Prostate gland (tissue), 2 donors: ENCODE measurements around the gene KCNJ12. TPM values are rescaled to one million over a fixed set of nuclear protein-coding genes. Genes with fewer than 3 reads are reported as not detected.

Experiments used
- DNase-seq: peaks from one replicate; pipeline ENCODE4 v3.0.0-alpha.2; 2019; ENCODE audit warnings: low spot score
- H3K27ac ChIP-seq, 2 donors: fragments of 200-600 bp; sonication (generic); 2 replicates each; pipeline ENCODE4 v1.5.1; 2017 to 2019
- H3K27me3 ChIP-seq: fragments of 200-600 bp; sonication (generic); replicated peaks from 2 replicates; pipeline ENCODE4 v1.5.1; 2019; ENCODE audit not compliant: insufficient read depth
- H3K36me3 ChIP-seq, 2 donors: fragments of 200-600 bp; sonication (generic); 1 replicate in 1 of 2; 2 replicates in 1 of 2; pipeline versions ENCODE4 v1.5.1 to v1.8.1; 2017 to 2019
- H3K4me1 ChIP-seq: fragments of 200-600 bp; sonication (generic); replicated peaks from 2 replicates; pipeline ENCODE4 v1.5.1; 2019
- H3K4me3 ChIP-seq, 2 donors: fragments of 200-600 bp; sonication (generic); 2 replicates each; pipeline ENCODE4 v1.5.1; 2017 to 2019
- H3K9me3 ChIP-seq: fragments of 200-600 bp; sonication (generic); 2 replicates; pipeline ENCODE4 v1.5.1; 2017
- POLR2A ChIP-seq: fragments of 450-650 bp; IDR thresholded peaks from one replicate; pipeline ENCODE4 v1.6.1; 2016; ENCODE audit warnings: antibody characterized with exemption, mild to moderate bottlenecking
- POLR2AphosphoS5 ChIP-seq: sonication (generic); formaldehyde crosslinking; IDR thresholded peaks from one replicate; pipeline ENCODE4 v1.6.1; 2017; ENCODE audit warnings: antibody characterized with exemption
- WGBS: methylation state at CpG from one replicate; pipeline ENCODE4 v1.1.5; 2018; 5-methylcytosine and 5-hydroxymethylcytosine counted together
- intact Hi-C: fragments of 100-400 bp; cut with DNase I; formaldehyde crosslinking; loops from one replicate; pipeline ENCODE4 v1.14.2; 2022
- total RNA-seq, 2 donors: library from RNA; depleted of rRNA; stranded (reverse); fragments of >200 nt; gene quantifications; one replicate each; pipeline ENCODE4 v1.1.0, GENCODE V29; 2016
- TF ChIP-seq, protein P1 (sequence below), 4 experiments: fragments of 200-600 bp in 2 of 4; fragments of 450-650 bp in 2 of 4; sonication (generic) in 2 of 4; IDR thresholded peaks; 1 replicate in 3 of 4; 2 replicates in 1 of 4; pipeline ENCODE4 v1.5.1; 2016 to 2019; ENCODE audit warnings: antibody characterized with exemption in 4 of 4, mild to moderate bottlenecking in 2 of 4, moderate library complexity in 2 of 4

KCNJ12 gene
- total RNA-seq, 2 donors from 2014 or later: 0.32 to 3.8 TPM

DNA sequence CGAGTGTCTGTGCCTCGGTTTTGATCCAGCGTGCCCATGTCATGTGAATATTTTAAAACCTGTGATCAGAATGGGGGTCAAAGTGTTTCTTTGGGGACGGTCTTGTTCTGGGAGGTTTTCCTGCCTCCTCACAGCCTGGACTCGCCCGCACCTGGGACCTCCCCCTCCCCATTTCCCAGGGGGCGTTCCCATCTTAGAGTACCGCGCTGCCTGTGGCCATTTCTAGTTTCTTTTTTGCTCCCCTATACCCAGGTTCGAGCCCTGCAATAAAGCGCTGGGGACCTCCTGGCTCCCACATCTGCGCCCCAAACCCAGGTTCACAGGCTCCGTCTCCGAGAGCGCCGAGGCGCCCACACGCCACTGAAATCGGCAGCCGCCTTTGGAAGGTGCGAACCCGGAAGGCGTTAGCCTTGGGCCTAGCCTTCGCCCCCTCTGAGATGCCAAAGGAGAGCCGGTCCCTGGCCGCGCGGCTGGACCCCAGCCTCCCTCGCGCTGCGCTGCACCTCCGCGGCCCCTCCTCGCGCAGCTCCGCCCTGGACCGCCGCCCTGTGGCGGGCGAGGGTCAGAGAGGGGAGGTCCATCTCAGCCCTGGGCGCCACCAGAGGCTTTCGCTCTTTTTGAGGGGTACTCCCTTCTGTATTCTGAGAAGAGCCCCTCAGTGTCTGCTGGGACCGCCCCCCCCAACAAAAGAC lies 1.7 kb downstream of the KCNJ12 start:
- Histone ChIP-seq H3K27me3 (no peaks in the 10 kb centered on the region), H3K27ac (no peak overlapping the region), H3K4me1 (no peaks in the 10 kb centered on the region), H3K9me3 (no peaks in the 10 kb centered on the region), H3K36me3 (no peaks in the 10 kb centered on the region), H3K4me3 (peak overlapping the region; percentile 12 to 37)
- intact Hi-C loops: no loop called here
- no peak for TF ChIP-seq POLR2A
- TF ChIP-seq POLR2AphosphoS5: no peak
- TF ChIP-seq, protein P1, sequence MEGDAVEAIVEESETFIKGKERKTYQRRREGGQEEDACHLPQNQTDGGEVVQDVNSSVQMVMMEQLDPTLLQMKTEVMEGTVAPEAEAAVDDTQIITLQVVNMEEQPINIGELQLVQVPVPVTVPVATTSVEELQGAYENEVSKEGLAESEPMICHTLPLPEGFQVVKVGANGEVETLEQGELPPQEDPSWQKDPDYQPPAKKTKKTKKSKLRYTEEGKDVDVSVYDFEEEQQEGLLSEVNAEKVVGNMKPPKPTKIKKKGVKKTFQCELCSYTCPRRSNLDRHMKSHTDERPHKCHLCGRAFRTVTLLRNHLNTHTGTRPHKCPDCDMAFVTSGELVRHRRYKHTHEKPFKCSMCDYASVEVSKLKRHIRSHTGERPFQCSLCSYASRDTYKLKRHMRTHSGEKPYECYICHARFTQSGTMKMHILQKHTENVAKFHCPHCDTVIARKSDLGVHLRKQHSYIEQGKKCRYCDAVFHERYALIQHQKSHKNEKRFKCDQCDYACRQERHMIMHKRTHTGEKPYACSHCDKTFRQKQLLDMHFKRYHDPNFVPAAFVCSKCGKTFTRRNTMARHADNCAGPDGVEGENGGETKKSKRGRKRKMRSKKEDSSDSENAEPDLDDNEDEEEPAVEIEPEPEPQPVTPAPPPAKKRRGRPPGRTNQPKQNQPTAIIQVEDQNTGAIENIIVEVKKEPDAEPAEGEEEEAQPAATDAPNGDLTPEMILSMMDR (IDR thresholded peaks at IDR 0.05): no peak
- 16% methylated on average over 42 of the region's 43 CpGs for WGBS
- DNase-seq: no peak

DNA sequence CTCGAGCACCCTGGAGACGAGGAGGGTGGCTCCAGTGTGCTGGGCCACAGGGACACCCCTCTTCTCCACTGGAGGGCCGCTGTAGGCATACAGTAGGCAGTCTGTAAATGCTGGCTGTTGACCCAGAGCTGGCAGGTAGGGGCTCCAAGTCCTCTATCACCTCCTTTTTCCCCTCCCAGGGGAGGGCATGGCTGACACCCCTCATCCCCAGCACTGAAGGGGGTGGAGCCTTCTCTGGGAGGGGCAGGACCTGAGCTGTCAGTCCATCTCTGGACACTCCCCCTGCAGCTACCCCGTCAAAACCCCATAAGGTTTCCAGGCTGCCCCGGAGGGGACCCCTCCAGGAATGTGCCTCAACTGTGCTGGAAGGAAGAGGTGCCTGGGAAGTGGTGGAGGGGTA lies 2.4 kb downstream of the KCNJ12 start:
- no peak overlapping the region for H3K27ac ChIP-seq
- no peaks in the 10 kb centered on the region for H3K9me3 ChIP-seq
- no peak for TF ChIP-seq POLR2A
- TF ChIP-seq, protein P1 (IDR thresholded peaks at IDR 0.05): no peak
- TF ChIP-seq POLR2AphosphoS5: no peak
- H3K36me3 ChIP-seq: no peaks in the 10 kb centered on the region
- no peak overlapping the region for H3K4me3 ChIP-seq
- H3K4me1 ChIP-seq: no peaks in the 10 kb centered on the region
- DNase-seq: no peak
- intact Hi-C loops: no loop called here
- WGBS: 66% methylated on average over 5 of the region's 5 CpGs
- no peaks in the 10 kb centered on the region for H3K27me3 ChIP-seq

DNA sequence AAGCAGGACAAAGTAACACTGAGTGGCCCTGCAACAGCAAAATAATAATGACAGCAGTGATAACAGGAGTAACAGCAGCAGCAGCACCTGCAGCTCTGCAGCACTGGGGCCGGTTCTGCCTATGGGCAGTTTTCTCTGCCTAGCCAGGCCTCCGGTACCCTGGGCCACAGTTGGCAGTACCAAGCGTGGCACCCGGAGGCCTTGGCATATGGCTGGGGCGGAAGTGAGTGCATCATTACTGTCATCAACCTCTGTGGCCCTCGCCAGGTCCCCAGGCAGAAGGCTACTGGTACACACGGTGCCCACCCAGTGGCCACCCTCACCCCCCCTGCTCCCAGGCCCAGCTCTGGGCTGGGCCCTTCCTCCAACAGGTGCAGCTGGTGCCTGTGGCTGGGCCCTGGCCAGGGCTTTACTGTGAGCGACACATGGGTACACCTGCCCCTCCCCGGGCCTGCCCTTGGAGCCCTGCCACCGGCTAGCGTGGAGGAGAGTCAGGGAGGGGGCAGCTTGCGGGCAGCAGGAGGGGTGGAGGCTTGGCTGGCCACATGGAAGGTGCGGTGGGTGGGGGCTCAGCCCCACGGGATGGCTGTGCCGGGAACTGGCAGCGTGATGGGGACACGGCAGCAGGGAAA lies 3.0 kb downstream of the KCNJ12 start:
- Histone ChIP-seq H3K9me3 (no peaks in the 10 kb centered on the region), H3K4me1 (no peaks in the 10 kb centered on the region), H3K27me3 (no peaks in the 10 kb centered on the region), H3K27ac (no peak overlapping the region), H3K36me3 (no peaks in the 10 kb centered on the region), H3K4me3 (no peak overlapping the region)
- DNase-seq: no peak
- intact Hi-C loops: no loop called here
- TF ChIP-seq POLR2A: no peak
- 62% methylated on average over 17 of the region's 17 CpGs for WGBS

DNA sequence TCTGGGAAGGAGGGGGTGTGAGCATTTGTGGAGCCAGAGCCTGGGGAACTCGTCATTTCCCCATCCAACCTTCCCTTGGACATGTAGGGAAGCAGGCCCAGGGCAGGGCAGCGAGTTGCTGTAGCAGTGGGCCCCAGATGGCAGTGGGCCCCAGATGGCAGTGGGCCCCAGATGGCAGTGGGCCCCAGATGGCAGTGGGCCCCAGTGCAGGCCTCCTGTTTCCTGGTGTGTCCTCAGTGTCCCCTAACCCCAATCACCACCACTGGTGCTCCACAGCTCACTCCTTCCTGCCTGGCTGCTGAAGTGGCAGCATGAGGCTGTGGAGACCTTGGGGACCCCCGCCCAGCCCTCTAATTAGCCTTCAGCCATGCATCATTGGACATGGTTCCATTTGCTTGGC lies 4.5 kb downstream of the KCNJ12 start:
- H3K9me3 ChIP-seq: no peaks in the 10 kb centered on the region
- WGBS: 90% methylated on average over 3 of the region's 3 CpGs
- no peaks in the 10 kb centered on the region for H3K36me3 ChIP-seq
- no peak for DNase-seq
- no peaks in the 10 kb centered on the region for H3K4me1 ChIP-seq
- TF ChIP-seq, protein P1 (IDR thresholded peaks at IDR 0.05): no peak
- TF ChIP-seq POLR2AphosphoS5 (no peak), POLR2A (no peak)
- H3K27ac ChIP-seq: no peak overlapping the region
- intact Hi-C loops: no loop called here
- H3K27me3 ChIP-seq: no peaks in the 10 kb centered on the region
- no peak overlapping the region for H3K4me3 ChIP-seq

DNA sequence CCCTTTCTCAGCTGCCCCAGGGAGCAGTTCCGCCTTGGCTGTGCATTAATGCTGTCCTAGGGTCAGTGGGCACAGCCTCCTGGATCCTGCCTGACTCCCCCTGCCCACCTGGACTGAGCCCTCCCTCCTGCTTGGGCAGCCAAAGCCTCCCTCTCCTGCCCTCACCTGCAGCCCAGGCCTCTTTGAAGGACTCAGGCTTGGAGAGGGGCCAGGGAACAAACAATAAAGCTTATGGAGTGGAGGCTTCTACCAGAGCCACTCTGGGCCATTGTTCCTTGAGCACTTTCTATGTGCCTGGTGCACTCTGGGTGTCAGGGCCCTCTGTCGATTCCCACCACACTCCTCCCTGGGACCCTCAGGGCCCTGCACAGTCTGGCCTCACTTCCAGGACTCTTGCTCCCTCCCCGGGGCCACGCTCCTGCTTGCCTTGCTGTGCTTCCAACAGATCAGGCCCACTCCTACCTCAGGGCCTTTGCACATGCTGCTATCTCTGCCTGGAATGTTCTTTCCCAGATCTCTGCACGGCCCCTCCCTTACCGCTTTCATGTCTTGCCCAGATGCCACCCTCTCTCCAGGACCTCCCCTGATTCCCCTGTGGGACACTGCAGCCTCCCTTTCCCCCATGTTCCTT lies 5.0 kb downstream of the KCNJ12 start:
- no peak for TF ChIP-seq POLR2AphosphoS5
- no peak for TF ChIP-seq POLR2A
- TF ChIP-seq, protein P1 (IDR thresholded peaks at IDR 0.05): no peak
- Histone ChIP-seq H3K27me3 (no peaks in the 10 kb centered on the region), H3K9me3 (no peaks in the 10 kb centered on the region), H3K4me1 (no peaks in the 10 kb centered on the region), H3K27ac (no peak overlapping the region), H3K4me3 (no peak overlapping the region), H3K36me3 (no peaks in the 10 kb centered on the region)
- 90% methylated on average over 6 of the region's 6 CpGs for WGBS
- intact Hi-C loops: no loop called here
- no peak for DNase-seq
